Mesenteric fat pad (tissue), 1 donor: ENCODE data around the gene DBF4. TPM values are rescaled to one million over a fixed set of nuclear protein-coding genes. Genes with fewer than 3 reads are reported as not detected.

Experiments
- DNase-seq: peaks from one replicate; pipeline ENCODE4 v3.0.0-alpha.2; 2020; ENCODE audit warnings: low spot score
- total RNA-seq: library from RNA; stranded (reverse); fragmentation: NEBNext Ultra II Directional; extraction: Animal tissue kit (Norgen Biotek cat#: 25700); gene quantifications from one replicate; pipeline ENCODE4 v1.2.1, GENCODE V29; 2021
- donor health status: DM: yes; HTN: yes; CAD: no.

The DBF4 gene
- total RNA-seq, 1 donor from 2014 or later, result 9.2 TPM

DNA sequence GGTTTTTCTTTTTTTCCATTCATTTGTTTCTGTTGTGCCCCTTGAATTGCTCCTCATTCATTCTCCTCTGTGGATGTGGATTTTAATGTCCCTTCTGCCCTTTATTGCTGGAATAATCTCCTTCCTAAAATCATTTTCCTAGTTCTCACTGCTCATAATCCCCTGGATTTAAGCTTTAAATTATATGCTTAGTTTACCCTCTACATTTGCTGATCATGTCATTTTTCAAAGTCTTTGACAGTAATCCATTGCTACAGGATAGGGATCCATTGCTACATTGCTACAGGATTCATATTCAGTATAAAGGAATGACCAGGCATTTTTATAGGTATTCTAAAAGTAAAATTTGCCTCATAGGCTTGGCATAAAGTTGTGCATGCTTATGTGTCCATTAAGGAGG is 72.1 kb downstream of the DBF4 start:
- no peak for DNase-seq

Other genes with a start within 250 kb of the DBF4 start
- gene RUNDC3B, start 248.1 kb upstream of the DBF4 start, total RNA-seq, result 3.5 TPM
- 13.2 TPM for gene SLC25A40, start 133 bp upstream of the DBF4 start, total RNA-seq
- gene ADAM22, start 57.8 kb downstream of the DBF4 start, total RNA-seq, result 2.3 TPM